Stimulated activated naive CD4-positive, alpha-beta T cell (primary cell): ENCODE measurements around the gene ZNF91.
"Not testable (repeated sequence)": the region's sequence is repeated elsewhere in the genome, so short reads cannot be mapped to it uniquely, and the experiment has no call there.

Experiments
- DNase-seq, 6 experiments: peaks; one replicate each; lab custom pipeline; 2025; lab: John Stamatoyannopoulos, UW

ZNF91 gene

GRCh38 chr19:23318941-23319340, 76.3 kb downstream of the ZNF91 start:
- DNase-seq: not testable (repeated sequence)

DNA sequence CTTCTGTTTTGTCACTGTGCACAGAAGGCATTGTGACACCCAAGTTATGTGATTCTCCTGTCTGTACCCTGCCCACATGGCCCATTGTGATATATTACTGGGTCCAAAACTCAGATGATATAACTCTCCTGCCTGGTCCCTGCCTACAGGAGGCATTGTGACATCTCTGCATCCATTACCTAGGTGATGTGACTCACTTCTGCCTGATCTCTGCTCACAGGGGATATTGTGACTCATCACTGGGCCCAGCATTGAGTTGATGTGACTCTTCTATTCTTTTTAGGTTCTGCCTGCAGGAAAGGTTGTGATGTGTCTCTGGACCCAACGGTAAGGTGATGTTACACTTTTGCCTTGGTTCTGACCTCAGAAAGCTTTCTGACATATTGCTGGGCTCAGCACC, 77.1 kb downstream of the ZNF91 start:
- DNase-seq: no peak

DNA sequence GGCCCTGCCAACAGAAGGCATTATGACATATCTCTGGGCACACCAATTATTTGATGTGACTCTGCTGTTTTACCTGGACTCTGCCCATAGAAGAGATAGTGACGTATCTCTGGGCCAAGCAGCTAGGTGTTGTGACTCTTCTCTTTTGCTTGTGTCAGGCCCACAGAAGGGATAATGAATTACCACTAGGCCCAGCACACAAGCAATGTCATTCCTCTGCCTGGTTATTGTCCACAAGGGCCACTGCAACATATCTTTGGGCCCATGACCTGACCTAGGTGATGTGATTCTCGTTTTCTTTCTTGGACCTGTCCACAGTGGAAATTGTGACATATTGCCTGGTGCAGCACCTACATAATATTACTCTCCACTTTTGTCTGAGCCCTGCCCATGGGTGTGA, 80.0 kb downstream of the ZNF91 start:
- DNase-seq: no peak

- no peak for DNase-seq
Measured at GRCh38 chr19:23314505-23315251, 80.6 kb downstream of the ZNF91 start.

GRCh38 chr19:23313196-23313595, 82.1 kb downstream of the ZNF91 start:
- no peak for DNase-seq

GRCh38 chr19:23312515-23312914, 82.8 kb downstream of the ZNF91 start:
- no peak for DNase-seq

- no peak for DNase-seq
Measured at GRCh38 chr19:23311551-23311950, 83.7 kb downstream of the ZNF91 start.

GRCh38 chr19:23310729-23311211, 84.5 kb downstream of the ZNF91 start:
- no peak for DNase-seq

DNA sequence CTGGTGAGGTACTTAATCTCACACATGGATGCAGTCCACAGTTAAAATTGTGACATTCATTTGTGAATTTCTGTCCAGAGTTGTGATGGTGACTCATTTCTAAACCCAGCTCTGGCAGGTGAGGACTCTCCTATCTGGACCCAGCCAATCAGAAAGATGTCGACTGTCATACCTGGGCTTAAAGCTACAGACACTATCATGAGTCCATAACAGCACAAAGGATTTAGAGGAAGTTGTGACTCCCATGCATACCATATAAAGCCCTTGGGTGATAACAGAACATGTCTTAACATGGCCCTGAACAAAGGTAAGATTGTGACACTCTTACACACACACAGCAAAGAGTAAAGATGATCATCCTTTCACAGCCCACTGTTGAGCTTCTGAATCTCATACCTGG, 85.3 kb downstream of the ZNF91 start:
- DNase-seq: no peak

DNA sequence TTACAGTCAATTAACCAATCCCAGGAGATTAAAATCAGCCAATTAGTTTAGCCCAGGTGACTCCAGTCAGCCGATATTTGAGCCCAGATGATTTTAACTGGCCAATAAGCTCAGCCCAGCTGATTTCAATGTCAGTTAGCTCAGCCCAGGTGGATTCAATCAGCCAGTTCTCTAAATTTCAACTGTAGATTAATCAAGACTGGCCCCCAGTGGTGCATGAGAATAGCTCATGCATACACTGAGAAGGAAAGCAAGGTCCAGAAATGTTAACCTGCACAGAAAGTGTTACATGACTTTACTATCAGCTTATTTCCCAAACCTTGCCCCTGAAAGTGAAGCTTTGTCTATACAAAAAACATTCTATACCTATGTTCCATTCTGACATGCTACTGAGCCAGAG, 89.7 kb downstream of the ZNF91 start:
- DNase-seq: no peak

DNA sequence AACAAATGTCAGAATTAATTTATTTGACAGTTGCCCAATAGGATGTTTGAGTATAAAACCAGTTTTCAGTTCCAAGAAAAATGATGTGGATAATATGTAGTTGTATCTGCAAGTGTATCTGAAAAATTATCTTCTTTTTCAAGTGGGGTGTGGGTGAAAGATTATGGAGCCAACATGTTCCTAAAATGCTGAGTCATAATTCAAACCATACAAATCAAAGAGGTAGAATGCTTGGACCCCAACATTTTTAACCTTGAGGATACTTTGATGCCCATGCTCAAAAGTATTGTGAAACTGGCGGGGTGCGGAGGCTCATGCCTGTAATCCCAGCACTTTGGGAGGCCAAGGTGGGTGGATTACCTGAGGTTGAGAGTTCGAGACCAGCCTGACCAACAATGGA, 91.0 kb downstream of the ZNF91 start:
- DNase-seq: no peak

DNA sequence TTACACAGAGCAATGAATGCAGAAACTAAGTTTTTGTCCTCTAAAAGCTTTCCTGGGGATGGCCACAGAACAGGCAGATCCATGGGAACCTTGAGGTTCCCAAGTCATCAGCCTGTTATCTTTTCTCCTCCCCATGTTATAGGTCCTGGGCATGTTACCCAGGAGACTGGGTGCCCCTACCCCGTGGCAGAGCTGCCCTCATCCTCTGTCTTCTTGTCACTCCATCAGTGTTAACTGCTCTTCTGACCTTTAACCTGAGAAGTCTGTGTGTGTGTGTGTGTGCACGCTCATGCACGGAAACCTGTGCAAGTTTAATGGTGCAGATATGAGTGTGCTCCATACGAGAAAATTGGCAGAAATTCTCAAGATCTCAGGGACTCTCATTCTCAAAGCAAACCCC, 101.1 kb downstream of the ZNF91 start:
- no peak for DNase-seq

DNA sequence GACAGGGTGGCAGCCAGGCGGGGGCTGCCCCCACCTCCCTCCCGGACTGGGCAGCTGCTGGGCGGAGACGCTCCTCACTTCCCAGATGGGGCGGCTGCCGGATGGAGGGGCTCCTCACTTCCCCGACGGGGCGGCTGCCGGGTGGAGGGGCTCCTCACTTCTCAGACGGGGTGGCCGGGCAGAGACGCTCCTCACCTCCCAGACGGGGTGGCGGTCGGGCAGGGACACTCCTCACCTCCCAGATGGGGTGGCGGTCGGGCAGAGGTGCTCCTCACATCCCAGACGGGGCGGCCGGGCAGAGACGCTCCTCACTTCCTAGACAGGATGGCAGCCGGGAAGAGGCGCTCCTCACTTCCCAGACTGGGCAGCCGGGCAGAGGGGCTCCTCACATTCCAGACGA, 105.3 kb downstream of the ZNF91 start:
- not testable (repeated sequence) for DNase-seq
